Spleen (tissue), 7 donors: ENCODE data around the gene MMP23B.
A peak's percentile ranks its signal among the peaks of the same experiment; 100 is the strongest.
"Not testable (repeated sequence)": the region's sequence is repeated elsewhere in the genome, so short reads cannot be mapped to it uniquely, and the experiment has no call there.

Source experiments
- POLR2A ChIP-seq, 3 donors: fragments of 450-650 bp; IDR thresholded peaks; one replicate each; pipeline ENCODE4 v1.5.1; 2017; ENCODE audit warnings: antibody characterized with exemption in 3 of 3, mild to moderate bottlenecking in 1 of 3
- POLR2AphosphoS5 ChIP-seq, 3 donors: sonication (generic); formaldehyde crosslinking; IDR thresholded peaks; one replicate each; pipeline ENCODE4 v1.5.1; 2017; ENCODE audit warnings: antibody characterized with exemption in 3 of 3
- TF ChIP-seq, protein P1 (sequence below), 11 experiments: fragments of 200-600 bp in 7 of 11; fragments of 450-650 bp in 4 of 11; sonication (generic) in 4 of 11; IDR thresholded peaks in 8 of 11; conservative IDR thresholded peaks in 3 of 11; 1 replicate in 7 of 11; 2 replicates in 4 of 11; pipeline versions ENCODE4 v1.4.0 to v1.8.0; 2016 to 2021; ENCODE audit warnings: antibody characterized with exemption in 11 of 11, inconsistent platforms in 4 of 11, mild to moderate bottlenecking in 1 of 11
- donor health status: DM: no; HTN: no; CAD: no; lungs with moderate emphysema.
- donor health status: DM: no; HTN: no; CAD: no.
- donor health status: DM: no; HTN: no; CAD: no.

DNA sequence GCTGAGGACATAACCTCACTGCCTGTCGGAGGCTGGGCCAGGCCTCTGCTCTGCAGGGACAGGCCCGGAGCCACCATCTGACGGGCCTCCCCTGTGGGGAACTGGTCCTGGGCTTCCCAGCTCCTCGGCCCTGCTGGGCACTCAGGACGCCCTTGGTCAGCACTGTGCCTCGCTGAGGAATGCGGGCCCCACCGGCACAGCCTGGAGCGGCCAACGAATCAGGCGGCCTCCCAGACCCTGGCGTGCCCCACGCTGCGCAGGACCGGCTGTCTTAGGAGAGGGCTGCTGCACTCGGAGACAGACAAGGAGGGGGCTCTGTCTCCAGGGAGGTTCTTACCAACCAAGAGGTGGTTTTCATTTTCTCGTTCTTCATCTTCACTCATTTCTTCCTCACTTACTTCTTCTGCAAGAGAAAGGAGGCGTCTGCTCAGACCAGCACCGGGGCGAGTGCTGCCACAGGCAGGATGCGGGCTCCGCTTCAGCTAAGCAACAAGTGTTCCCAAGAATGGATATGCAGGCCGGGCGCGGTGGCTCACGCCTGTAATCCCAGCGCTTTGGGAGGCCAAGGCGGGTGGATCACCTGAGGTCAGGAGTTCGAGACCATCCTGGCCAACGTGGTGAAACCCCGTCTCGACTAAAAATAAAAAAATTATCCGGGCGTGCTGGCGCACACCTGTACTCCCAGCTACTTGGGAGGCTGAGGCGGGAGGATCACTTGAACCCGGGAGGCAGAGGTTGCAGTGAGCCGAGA lies 8.9 kb downstream of the MMP23B start:
- TF ChIP-seq, protein P1, sequence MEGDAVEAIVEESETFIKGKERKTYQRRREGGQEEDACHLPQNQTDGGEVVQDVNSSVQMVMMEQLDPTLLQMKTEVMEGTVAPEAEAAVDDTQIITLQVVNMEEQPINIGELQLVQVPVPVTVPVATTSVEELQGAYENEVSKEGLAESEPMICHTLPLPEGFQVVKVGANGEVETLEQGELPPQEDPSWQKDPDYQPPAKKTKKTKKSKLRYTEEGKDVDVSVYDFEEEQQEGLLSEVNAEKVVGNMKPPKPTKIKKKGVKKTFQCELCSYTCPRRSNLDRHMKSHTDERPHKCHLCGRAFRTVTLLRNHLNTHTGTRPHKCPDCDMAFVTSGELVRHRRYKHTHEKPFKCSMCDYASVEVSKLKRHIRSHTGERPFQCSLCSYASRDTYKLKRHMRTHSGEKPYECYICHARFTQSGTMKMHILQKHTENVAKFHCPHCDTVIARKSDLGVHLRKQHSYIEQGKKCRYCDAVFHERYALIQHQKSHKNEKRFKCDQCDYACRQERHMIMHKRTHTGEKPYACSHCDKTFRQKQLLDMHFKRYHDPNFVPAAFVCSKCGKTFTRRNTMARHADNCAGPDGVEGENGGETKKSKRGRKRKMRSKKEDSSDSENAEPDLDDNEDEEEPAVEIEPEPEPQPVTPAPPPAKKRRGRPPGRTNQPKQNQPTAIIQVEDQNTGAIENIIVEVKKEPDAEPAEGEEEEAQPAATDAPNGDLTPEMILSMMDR (IDR thresholded peaks at IDR 0.05 in 8 of 11, conservative IDR thresholded peaks at IDR 0.05 in 3 of 11): not testable (repeated sequence)
- not testable (repeated sequence) for TF ChIP-seq POLR2A (IDR thresholded peaks at IDR 0.05)
- TF ChIP-seq POLR2AphosphoS5 (IDR thresholded peaks at IDR 0.05): peak in 1 of 3 donors; percentile 10
